ENCODE results near the gene OPCML. TPM values are rescaled to one million over a fixed set of nuclear protein-coding genes. Genes with fewer than 3 reads are reported as not detected.
A peak's percentile ranks its signal among the peaks of the same experiment; 100 is the strongest.

Gene OPCML
- polyA plus RNA-seq, 10 donors = 0.84 to 2.8 (median 1.8) TPM

DNA sequence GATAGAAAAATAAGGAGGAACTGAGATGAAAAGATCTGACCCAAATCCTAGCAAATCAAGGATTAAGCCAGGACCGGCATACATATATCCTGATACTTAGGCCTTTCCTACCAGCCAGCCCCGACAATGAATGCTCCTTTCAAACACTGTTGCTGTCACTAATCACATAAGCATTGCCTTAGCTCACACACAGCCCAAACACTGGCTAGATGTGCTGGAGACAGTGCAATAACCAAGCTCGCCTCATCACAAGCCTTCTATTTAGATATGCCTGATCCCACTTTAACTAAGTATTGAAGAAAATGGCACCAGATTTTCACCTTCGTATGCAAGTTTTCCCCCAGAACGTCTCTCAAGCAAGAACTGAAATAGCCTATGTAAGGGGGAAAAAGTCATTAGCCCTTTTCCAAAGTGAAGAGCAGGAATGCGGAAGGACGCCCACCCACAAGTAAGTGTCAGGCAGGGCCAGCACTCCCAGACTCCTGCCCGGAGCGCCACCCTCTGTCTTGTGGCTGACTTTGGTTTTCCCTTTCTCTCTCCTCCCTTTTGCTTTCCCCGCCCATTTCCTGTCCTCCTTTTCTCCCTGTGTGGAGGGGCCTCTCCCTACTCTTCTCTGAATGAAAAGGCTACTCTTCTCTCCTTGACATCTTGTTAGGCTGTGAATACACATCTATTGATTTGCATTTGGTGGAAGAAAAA is 8.9 kb upstream of the OPCML start:
- no peak for DNase-seq

- DNase-seq = no peak
Measured at GRCh38 chr11:133536198-133536597, 3.9 kb upstream of the OPCML start.

GRCh38 chr11:133533205-133533604 is 904 bp upstream of the OPCML start:
- no peak for DNase-seq

DNA sequence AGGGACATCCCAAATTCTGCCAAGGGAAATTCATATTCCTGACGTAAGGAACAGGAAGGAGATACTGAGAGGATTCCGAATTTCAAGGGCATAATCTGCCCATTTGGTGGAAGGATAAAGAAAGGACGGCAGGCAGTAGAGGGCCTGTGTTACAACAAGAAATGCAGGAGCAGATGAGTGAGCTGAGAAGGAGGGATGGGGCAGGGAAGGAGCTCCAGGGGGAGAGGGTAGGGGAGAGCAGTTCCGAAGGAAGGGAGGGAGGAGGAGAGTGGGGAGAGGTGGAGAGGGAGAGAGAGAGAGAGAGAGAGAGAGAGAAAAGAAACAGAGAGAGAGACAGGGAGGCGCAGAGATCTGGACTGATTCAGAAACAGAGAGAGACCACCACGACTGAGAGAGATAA is 843 bp downstream of the OPCML start:
- DNase-seq = no peak

GRCh38 chr11:133530501-133530835 is 1.8 kb downstream of the OPCML start:
- no peak for DNase-seq

- no peak for DNase-seq
Measured at GRCh38 chr11:133529807-133530500, 2.3 kb downstream of the OPCML start.

DNA sequence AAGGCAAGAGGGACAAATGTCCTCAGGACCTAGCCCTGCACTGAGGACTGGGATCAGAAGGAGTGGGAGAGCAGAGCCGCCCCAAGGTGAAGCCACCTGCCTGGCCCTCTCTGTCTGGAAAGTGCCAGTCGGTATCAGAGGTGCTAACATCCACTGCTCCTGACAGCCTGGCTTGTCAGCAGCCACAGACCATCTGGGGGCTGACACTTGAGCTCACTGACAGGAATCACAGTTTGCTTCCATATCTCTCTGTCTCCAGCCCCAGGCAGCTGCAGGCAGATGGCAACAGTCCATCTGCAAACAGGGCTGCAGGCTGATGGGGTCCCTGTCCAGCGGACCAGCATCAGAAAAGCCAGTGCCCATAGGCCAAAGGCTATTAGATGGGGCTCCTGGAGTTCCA is 5.5 kb downstream of the OPCML start:
- no peak for DNase-seq

DNA sequence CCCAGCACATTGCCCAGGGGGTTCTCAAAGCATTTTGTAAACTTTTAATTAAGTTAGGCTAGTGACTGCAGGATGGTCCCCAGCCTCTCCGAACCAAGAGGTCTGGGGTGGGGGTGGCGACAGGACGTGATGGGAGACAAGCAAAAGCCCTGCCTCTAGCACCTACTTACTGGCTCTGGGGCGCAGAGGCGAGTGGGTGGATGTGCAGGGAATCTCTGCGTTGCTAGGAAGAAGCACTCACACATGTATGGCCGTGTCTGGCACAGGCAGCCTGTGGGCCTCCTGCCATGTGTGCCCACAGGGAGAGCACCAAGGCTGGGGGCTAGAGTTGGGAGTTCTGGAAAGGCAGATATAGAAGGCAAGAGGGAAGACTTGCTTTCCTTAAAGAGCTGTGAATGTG is 6.3 kb downstream of the OPCML start:
- DNase-seq = no peak

- no peak for DNase-seq
Measured at GRCh38 chr11:133524488-133524887, 7.8 kb downstream of the OPCML start.

DNA sequence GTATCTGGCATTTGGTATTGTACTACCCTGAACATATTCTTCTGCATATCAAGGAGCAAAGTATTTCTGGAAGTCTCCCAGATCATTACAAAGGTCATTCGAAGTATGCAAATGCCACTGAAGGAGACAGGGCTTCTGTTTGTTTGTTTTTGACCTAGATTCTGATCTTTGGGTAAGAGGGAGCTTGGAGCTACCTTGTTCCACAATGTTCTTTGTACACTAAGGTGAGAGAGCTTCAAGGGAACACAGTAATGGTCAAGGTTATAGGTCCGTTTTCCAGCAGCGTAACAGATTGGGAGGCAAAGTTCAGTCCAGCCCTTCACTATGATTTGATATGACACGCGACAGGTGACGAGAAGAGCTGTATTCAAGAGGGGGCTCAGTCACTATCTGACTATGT is 10.0 kb downstream of the OPCML start:
- DNase-seq = no peak

- DNase-seq = no peak
Measured at GRCh38 chr11:133521502-133521901, 10.8 kb downstream of the OPCML start.

DNA sequence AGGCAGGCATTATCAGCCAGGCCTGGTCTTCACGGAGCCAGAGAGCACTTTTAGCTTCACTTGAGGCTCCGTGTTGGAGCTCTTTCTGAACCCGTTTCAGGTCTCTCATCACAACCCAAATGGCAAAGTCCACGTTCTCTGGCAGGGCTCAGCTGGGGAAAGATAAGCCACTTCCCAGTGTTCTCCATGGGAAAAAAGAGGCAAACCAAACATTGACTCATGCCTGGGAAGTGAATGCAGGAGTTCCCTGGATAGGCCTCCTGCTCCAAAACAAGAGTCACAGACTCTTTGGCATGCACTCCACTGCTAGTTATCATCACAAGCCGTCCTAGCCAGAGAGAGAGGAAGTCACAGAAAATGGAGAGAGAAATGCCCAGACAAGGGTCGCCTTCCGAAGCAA is 11.6 kb downstream of the OPCML start:
- peak; percentile 8 to 51 (median 12) for DNase-seq

DNA sequence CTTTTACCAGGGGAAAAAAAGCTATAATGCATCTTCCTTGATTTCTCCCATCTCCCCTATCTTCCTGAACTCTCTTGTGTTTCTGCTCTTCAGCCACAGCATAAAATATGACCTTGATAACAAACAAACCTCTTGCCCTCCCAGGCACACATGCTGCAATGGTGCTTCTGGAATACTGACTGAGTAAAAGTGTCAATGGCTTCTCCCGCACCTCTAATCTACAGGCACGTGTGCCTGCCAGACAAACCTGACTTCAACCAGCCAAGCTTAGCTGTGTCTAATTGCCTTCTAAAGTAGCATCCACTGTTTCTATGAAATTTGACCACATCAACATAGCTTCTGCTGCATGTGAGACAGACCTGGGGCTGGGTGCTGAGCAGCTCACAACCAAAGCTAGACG is 12.7 kb downstream of the OPCML start:
- DNase-seq = no peak

GRCh38 chr11:133518702-133519264 is 13.5 kb downstream of the OPCML start:
- DNase-seq = no peak

DNA sequence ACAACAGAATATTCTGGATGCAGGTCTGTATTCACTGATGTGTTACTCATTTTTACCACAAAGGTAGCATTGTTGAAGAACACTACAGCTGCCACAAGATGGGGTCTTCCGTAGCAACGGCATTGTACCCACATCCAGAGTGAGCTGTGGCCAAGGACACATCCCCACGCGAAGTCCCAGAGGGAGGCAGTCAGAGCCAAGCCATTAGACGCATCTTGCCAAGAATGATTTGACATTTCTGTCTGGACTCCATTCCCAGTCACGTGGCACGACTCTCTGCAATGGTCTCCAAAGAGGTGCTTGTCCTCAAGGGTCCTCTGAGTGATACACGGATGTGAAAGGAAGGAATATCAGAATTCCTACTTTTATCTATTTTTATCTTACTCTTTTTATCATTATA is 15.5 kb downstream of the OPCML start:
- DNase-seq = no peak

- DNase-seq = no peak
Measured at GRCh38 chr11:133515107-133515506, 17.2 kb downstream of the OPCML start.

DNA sequence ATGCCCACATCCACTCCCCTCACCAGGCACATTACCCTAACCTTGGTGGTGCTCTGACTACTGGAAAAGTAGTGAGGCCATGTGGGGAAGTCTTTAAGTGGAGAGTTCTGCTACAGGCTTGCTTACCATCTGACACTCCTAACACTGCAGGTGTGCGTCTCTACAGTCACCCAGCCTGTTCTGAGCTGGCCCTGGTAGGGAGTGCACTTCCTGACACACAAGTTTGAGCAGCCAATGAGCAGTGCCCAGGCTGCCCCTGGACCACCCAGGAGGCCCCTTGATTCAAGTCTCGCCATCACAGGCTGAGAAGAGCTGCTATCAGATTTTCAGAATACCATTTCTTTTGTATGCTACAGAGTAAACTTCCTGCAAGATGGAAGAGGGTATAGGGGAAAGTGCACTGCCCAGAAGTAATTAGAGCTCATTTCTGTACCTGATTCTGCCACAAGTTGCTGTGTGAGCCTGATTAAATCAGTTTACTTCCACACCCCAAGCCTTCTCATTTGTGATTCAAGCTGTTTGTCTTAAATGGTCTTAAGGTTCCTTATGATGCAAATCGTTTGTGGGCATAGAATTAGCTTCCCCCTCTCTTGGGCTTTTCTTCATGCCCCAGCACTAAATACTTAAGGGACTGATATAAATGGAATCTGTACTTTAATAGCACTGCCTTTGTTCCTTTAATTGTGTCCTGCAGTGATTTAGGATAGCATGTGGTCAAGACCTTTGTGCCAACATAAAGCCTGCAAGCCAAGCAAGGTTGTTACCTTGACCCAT is 22.2 kb downstream of the OPCML start:
- DNase-seq = no peak

DNA sequence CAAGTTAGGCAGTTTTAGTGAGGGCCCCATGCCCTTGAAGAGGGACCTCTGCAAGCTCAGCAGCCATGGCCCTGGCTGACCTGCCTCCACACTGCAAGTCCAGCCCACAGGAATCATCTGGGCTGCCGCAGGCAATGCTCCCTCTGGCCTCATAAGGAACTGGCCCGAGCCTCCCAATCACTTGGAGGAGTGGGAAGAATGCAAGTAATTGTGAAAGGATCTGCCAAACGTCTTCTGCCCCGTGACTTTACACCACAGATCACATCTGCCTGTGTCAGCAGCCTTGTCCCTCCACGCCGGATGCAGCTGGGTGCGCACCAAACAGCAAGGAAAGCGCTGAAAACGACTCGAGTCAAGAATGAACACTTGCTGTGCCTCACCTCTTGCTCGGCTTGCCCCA is 23.8 kb downstream of the OPCML start:
- DNase-seq = peak; percentile 39 to 87 (median 60)

GRCh38 chr11:133507185-133507584 is 25.1 kb downstream of the OPCML start:
- DNase-seq = no peak

GRCh38 chr11:133506551-133507094 is 25.7 kb downstream of the OPCML start:
- no peak for DNase-seq

GRCh38 chr11:133506023-133506422 is 26.3 kb downstream of the OPCML start:
- no peak for DNase-seq

DNA sequence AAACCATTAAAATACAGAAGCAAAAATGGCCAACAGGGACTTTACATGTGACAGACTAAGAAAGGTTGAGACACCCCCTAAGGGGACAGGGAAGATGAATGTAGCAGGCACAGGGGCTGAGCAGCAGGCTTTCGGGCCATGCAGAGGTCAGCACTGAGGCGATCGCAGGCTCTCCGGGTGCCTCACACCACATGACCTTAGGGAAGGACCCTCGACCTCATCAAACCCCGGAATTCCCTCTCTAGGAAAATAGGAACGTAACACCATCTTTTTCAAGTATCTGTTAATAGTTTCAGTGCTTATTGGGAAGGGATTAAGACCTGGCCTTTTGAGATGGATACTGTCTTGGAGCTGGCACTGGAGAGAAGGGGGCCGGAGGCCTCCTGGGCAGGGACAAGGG is 27.4 kb downstream of the OPCML start:
- DNase-seq = no peak
